ENCODE data around the gene SHROOM4. TPM values are rescaled to one million over a fixed set of nuclear protein-coding genes. Genes with fewer than 3 reads are reported as not detected.

The SHROOM4 gene
- total RNA-seq, 1 experiment from 2014 or later, result 0.05 TPM

- H3K4me3 ChIP-seq (replicated peaks in 1 of 2; ENCODE audit: low read depth in 1 of 2, low read length in 2 of 2), result no peak overlapping the region
- H3K36me3 ChIP-seq (ENCODE audit: control insufficient read depth in 1 of 2, insufficient read depth in 2 of 2, low read length in 2 of 2), result no peaks in the 10 kb centered on the region
- TF ChIP-seq RAD21 (IDR thresholded peaks at IDR 0.05; ENCODE audit: low read depth), result no peak
- TF ChIP-seq EZH2phosphoT487 (IDR thresholded peaks at IDR 0.05; ENCODE audit: borderline replicate concordance), result no peak
- no peak for TF ChIP-seq ATF3 (IDR thresholded peaks at IDR 0.05)
- no peak for TF ChIP-seq REST (IDR thresholded peaks at IDR 0.05; ENCODE audit: low read depth)
- no peak for TF ChIP-seq CEBPB (IDR thresholded peaks at IDR 0.05; ENCODE audit: low read depth)
- TF ChIP-seq ZNF274 (IDR thresholded peaks at IDR 0.05; ENCODE audit: low read depth, low read length), result no peak
- TF ChIP-seq MAX (IDR thresholded peaks at IDR 0.05), result no peak
- TF ChIP-seq ZBTB33 (IDR thresholded peaks at IDR 0.05; ENCODE audit: extremely low read depth, insufficient replicate concordance, low read length), result no peak
- TF ChIP-seq ZFX (IDR thresholded peaks at IDR 0.05), result no peak
- no peak for TF ChIP-seq ELF1 (IDR thresholded peaks at IDR 0.05; ENCODE audit: borderline replicate concordance, low read depth)
- no peak for TF ChIP-seq JUND (IDR thresholded peaks at IDR 0.05)
- TF ChIP-seq TCF7L2 (IDR thresholded peaks at IDR 0.05; ENCODE audit: borderline replicate concordance, extremely low read depth, insufficient read depth, insufficient read length), result no peak
- TF ChIP-seq EGR1 (IDR thresholded peaks at IDR 0.05; ENCODE audit: low read depth), result no peak
- TF ChIP-seq CBX3 (IDR thresholded peaks at IDR 0.05; ENCODE audit: low read depth), result no peak
- TF ChIP-seq YY1 (IDR thresholded peaks at IDR 0.05; ENCODE audit: extremely low read depth, insufficient replicate concordance, low read depth, low read length), result no peak
- TF ChIP-seq EZH2 (IDR thresholded peaks at IDR 0.05), result no peak
- H3K27ac ChIP-seq (ENCODE audit: low read depth, low read length), result no peak overlapping the region
- no peaks in the 10 kb centered on the region for H4K20me1 ChIP-seq (ENCODE audit: insufficient read depth)
- no TSS peak for BruUV-seq (replicated peaks)
- H3K4me2 ChIP-seq (ENCODE audit: low read length), result no peak overlapping the region
- ChIA-PET CTCF (no interaction called here), RAD21 (ENCODE audit: low non-redundant PET in 1 of 2, low total read pairs in 2 of 2, uncharacterized antibody in 2 of 2, unreplicated experiment in 2 of 2) (no interaction called here), POLR2A (no interaction called here)
- H2AFZ ChIP-seq (ENCODE audit: low read depth, low read length, poor library complexity, severe bottlenecking), result no peak overlapping the region
- H3K9me3 ChIP-seq (ENCODE audit: control insufficient read depth in 1 of 2, insufficient read depth in 1 of 2, low read depth in 1 of 2, low read length in 2 of 2), result no peaks in the 10 kb centered on the region
- no peak for DNase-seq (ENCODE audit: low read depth, low spot score)
- H3K4me1 ChIP-seq (ENCODE audit: control insufficient read depth in 1 of 2, insufficient read depth in 2 of 2, low read length in 2 of 2), result no peaks in the 10 kb centered on the region
- H3K9ac ChIP-seq (ENCODE audit: low read length), result no peak overlapping the region
- ATAC-seq, result no peak
- no peaks in the 10 kb centered on the region for H3K27me3 ChIP-seq (ENCODE audit: insufficient read depth, low read length)
- intact Hi-C loops (cut with micrococcal nuclease), result no loop called here
- no peaks in the 10 kb centered on the region for H3K79me2 ChIP-seq (ENCODE audit: insufficient read depth, low read length)
- H3K9me2 ChIP-seq (ENCODE audit: insufficient read depth), result no peaks in the 10 kb centered on the region
Observed at GRCh38 chrX:50613846-50614245, 200.1 kb downstream of the SHROOM4 start.
